ENCODE measurements around the gene ARHGAP1. TPM values are rescaled to one million over a fixed set of nuclear protein-coding genes. Genes with fewer than 3 reads are reported as not detected.

The ARHGAP1 gene
- total and polyA plus RNA-seq, 2 donors (not counting 3 experiments of a cell fraction or from before 2014, with no cell fraction given), result 30.9 to 58.2 TPM

DNA sequence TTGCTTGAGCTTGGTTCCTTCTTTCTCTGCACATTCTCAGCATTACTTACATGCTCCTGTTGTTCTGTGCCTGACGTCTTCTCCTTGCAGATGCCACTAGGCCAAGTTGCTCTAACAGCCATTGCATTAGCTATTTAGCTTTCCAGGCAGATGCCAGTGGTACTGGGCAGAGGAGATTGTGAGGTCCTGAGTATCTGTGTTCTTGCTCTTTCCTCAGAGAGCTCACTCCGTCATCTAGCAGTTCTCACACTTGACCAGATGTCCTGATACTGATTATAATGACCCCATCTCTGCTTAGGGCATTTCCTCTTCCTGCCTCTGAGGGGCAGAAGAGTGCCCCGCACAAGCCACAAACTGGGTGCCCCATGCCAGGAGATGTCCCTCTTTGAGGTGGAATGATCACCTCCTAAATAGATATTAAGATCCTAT is 30.7 kb downstream of the ARHGAP1 start:
- DNase-seq (ENCODE audit: low read depth, low spot score), result no peak
- Histone ChIP-seq H3K9me1 (replicated peaks; ENCODE audit: control insufficient read depth, extremely low read depth, insufficient read depth, low read length) (no peaks in the 10 kb centered on the region), H3K4me3 (replicated peaks in 1 of 3; ENCODE audit: insufficient read depth in 1 of 3, low read depth in 1 of 3, low read length in 3 of 3) (no peak overlapping the region), H3K27me3 (ENCODE audit: control insufficient read depth in 2 of 2, insufficient read depth in 2 of 2, low read length in 2 of 2) (no peaks in the 10 kb centered on the region), H3K9me3 (replicated peaks; ENCODE audit: control insufficient read depth, insufficient read depth, low read length) (no peaks in the 10 kb centered on the region), H4K20me1 (replicated peaks; ENCODE audit: control insufficient read depth, extremely low read depth, insufficient read depth, low read length) (no peaks in the 10 kb centered on the region), H3K36me3 (ENCODE audit: control insufficient read depth in 2 of 2, extremely low read depth in 1 of 2, insufficient read depth in 2 of 2, low read length in 2 of 2) (peaks cover 17 to 45% of the 10 kb centered on the region in 2 experiments), H3K27ac (ENCODE audit: insufficient read depth, low read depth, low read length) (no peak overlapping the region), H3K4me2 (ENCODE audit: insufficient read depth, low read length) (no peak overlapping the region), H3K9ac (replicated peaks; ENCODE audit: extremely low read depth, insufficient read depth, low read length) (no peak overlapping the region), H3K79me2 (ENCODE audit: control insufficient read depth, insufficient read depth, low read length) (no peaks in the 10 kb centered on the region), H3K4me1 (ENCODE audit: control insufficient read depth, extremely low read depth, insufficient read depth, low read length) (peaks cover 7% of the 10 kb centered on the region), H2AFZ (ENCODE audit: low read depth, low read length) (no peak overlapping the region)
- TF ChIP-seq JUN (IDR thresholded peaks at IDR 0.05; ENCODE audit: borderline replicate concordance, insufficient read depth, insufficient read length, low read depth) (no peak), MYC (IDR thresholded peaks at IDR 0.05; ENCODE audit: low read depth, low read length) (no peak), GATA2 (IDR thresholded peaks at IDR 0.05; ENCODE audit: insufficient read depth, insufficient read length, low read depth, low read length) (no peak), POLR2A (IDR thresholded peaks at IDR 0.05; ENCODE audit: low read depth, low read length) (no peak)
- TF ChIP-seq, protein P1, sequence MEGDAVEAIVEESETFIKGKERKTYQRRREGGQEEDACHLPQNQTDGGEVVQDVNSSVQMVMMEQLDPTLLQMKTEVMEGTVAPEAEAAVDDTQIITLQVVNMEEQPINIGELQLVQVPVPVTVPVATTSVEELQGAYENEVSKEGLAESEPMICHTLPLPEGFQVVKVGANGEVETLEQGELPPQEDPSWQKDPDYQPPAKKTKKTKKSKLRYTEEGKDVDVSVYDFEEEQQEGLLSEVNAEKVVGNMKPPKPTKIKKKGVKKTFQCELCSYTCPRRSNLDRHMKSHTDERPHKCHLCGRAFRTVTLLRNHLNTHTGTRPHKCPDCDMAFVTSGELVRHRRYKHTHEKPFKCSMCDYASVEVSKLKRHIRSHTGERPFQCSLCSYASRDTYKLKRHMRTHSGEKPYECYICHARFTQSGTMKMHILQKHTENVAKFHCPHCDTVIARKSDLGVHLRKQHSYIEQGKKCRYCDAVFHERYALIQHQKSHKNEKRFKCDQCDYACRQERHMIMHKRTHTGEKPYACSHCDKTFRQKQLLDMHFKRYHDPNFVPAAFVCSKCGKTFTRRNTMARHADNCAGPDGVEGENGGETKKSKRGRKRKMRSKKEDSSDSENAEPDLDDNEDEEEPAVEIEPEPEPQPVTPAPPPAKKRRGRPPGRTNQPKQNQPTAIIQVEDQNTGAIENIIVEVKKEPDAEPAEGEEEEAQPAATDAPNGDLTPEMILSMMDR (IDR thresholded peaks at IDR 0.05; ENCODE audit: extremely low read depth in 1 of 2, insufficient read depth in 1 of 2, low read depth in 1 of 2, low read length in 2 of 2), result peak in 1 of 2 donors; percentile 6
- BruUV-seq (replicated peaks), result no TSS peak
- dilution Hi-C loops (cut with MboI; ENCODE audit: extremely low pct_ligation_motif_present, low sequenced_read_pairs) (no loop called here), intact Hi-C loops (cut with micrococcal nuclease) (no loop called here)
- ChIA-PET CTCF (interaction anchor here (1.0 kb wide), 1 partner anchor 10 kb away, joined by 4 read pairs; no protein-coding TSS in a partner anchor), POLR2A (interaction anchor here (0.5 kb wide), 1 partner anchor 21 kb away, joined by 3 read pairs; no protein-coding TSS in a partner anchor)
- FAIRE-seq, result no peak

DNA sequence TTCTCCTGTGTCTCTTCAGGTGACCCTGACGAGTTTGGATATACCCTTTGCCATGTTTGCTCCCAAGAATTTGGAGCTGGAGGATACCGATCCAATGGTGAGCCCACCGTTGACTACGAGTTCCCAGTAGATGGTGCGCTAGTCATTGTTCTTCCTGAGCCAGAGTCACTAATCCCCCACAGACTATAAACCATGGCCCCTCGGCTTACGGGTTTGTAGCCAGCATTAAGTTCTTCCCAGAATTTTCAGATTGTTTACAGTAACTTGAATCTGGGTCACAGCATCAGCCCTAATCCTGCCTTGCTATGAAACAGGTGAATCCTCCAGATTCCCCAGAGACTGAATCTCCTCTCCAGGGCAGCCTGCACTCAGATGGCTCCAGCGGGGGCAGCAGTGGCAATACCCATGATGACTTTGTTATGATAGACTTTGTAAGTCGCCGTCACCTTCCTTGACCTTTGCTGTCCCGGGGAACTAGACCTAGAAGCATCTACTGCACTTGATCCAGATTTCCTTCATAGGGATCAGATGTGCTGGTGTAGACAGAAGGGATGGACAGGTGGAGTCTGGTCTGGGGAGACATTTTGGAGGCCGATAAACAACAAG is 31.8 kb downstream of the ARHGAP1 start:
- Histone ChIP-seq H3K36me3 (ENCODE audit: control insufficient read depth in 2 of 2, extremely low read depth in 1 of 2, insufficient read depth in 2 of 2, low read length in 2 of 2) (peaks cover 17 to 47% of the 10 kb centered on the region in 2 experiments), H4K20me1 (replicated peaks; ENCODE audit: control insufficient read depth, extremely low read depth, insufficient read depth, low read length) (no peaks in the 10 kb centered on the region), H3K9me3 (replicated peaks; ENCODE audit: control insufficient read depth, insufficient read depth, low read length) (no peaks in the 10 kb centered on the region), H3K4me2 (ENCODE audit: insufficient read depth, low read length) (no peak overlapping the region), H3K4me3 (replicated peaks in 1 of 3; ENCODE audit: insufficient read depth in 1 of 3, low read depth in 1 of 3, low read length in 3 of 3) (no peak overlapping the region), H3K9me1 (replicated peaks; ENCODE audit: control insufficient read depth, extremely low read depth, insufficient read depth, low read length) (no peaks in the 10 kb centered on the region), H2AFZ (ENCODE audit: low read depth, low read length) (no peak overlapping the region), H3K27me3 (ENCODE audit: control insufficient read depth in 2 of 2, insufficient read depth in 2 of 2, low read length in 2 of 2) (no peaks in the 10 kb centered on the region), H3K9ac (replicated peaks; ENCODE audit: extremely low read depth, insufficient read depth, low read length) (no peak overlapping the region), H3K79me2 (ENCODE audit: control insufficient read depth, insufficient read depth, low read length) (no peaks in the 10 kb centered on the region), H3K27ac (ENCODE audit: insufficient read depth, low read depth, low read length) (no peak overlapping the region), H3K4me1 (ENCODE audit: control insufficient read depth, extremely low read depth, insufficient read depth, low read length) (peaks cover 15% of the 10 kb centered on the region)
- ChIA-PET POLR2A (no interaction called here), CTCF (no interaction called here)
- no TSS peak for BruUV-seq (replicated peaks)
- FAIRE-seq (no peak), DNase-seq (ENCODE audit: low read depth, low spot score) (no peak)
- dilution Hi-C loops (cut with MboI; ENCODE audit: extremely low pct_ligation_motif_present, low sequenced_read_pairs) (no loop called here), intact Hi-C loops (cut with micrococcal nuclease) (no loop called here)
- TF ChIP-seq JUN (IDR thresholded peaks at IDR 0.05; ENCODE audit: borderline replicate concordance, insufficient read depth, insufficient read length, low read depth) (no peak), FOS (IDR thresholded peaks at IDR 0.05; ENCODE audit: borderline replicate concordance, insufficient read depth, low read length) (no peak), POLR2AphosphoS5 (IDR thresholded peaks at IDR 0.05; ENCODE audit: insufficient read depth, low read depth, low read length) (no peak), GATA2 (IDR thresholded peaks at IDR 0.05; ENCODE audit: insufficient read depth, insufficient read length, low read depth, low read length) (no peak), POLR2A (IDR thresholded peaks at IDR 0.05; ENCODE audit: low read depth, low read length) (no peak)
- TF ChIP-seq, protein P2, sequence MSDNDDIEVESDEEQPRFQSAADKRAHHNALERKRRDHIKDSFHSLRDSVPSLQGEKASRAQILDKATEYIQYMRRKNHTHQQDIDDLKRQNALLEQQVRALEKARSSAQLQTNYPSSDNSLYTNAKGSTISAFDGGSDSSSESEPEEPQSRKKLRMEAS (IDR thresholded peaks at IDR 0.05; ENCODE audit: insufficient read depth, insufficient read length), result no peak
- TF ChIP-seq, protein P1 (IDR thresholded peaks at IDR 0.05; ENCODE audit: extremely low read depth in 1 of 2, insufficient read depth in 1 of 2, low read depth in 1 of 2, low read length in 2 of 2), result no peak
